ENCODE results near the gene MAPKAP1. TPM values are rescaled to one million over a fixed set of nuclear protein-coding genes. Genes with fewer than 3 reads are reported as not detected.

MAPKAP1 gene
- total RNA-seq, 1 donor from 2014 or later = 127 TPM

DNA sequence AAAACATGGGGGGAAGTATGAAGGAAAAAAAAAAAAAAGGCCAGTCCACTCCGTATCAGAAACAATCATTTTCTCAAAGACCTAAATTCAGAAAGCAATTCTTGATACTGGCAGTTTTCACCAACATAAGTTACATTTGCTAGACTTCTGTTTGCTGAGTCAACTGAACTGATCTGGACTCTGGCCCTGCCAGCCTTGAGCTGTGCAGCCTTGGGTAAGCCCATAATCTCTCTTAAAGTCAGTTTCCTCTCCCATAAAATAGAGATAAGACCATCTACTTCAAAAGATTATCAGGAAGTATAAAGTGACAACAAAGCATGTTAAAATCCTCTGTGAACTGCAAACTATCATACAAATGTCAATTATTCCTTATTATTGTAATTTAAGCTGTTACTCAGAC, 106.8 kb downstream of the MAPKAP1 start:
- Histone ChIP-seq H3K27ac (replicated peaks) (no peak overlapping the region), H3K4me1 (no peaks in the 10 kb centered on the region), H3K27me3 (ENCODE audit: low read depth) (no peaks in the 10 kb centered on the region), H3K4me3 (no peak overlapping the region), H3K9me3 (replicated peaks) (no peaks in the 10 kb centered on the region), H3K36me3 (no peaks in the 10 kb centered on the region)
- intact Hi-C loops (cut with micrococcal nuclease) = no loop called here
- TF ChIP-seq, protein P1, sequence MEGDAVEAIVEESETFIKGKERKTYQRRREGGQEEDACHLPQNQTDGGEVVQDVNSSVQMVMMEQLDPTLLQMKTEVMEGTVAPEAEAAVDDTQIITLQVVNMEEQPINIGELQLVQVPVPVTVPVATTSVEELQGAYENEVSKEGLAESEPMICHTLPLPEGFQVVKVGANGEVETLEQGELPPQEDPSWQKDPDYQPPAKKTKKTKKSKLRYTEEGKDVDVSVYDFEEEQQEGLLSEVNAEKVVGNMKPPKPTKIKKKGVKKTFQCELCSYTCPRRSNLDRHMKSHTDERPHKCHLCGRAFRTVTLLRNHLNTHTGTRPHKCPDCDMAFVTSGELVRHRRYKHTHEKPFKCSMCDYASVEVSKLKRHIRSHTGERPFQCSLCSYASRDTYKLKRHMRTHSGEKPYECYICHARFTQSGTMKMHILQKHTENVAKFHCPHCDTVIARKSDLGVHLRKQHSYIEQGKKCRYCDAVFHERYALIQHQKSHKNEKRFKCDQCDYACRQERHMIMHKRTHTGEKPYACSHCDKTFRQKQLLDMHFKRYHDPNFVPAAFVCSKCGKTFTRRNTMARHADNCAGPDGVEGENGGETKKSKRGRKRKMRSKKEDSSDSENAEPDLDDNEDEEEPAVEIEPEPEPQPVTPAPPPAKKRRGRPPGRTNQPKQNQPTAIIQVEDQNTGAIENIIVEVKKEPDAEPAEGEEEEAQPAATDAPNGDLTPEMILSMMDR (IDR thresholded peaks at IDR 0.05; ENCODE audit: borderline replicate concordance) = no peak
- DNase-seq = no peak

- no peak overlapping the region for H3K27ac ChIP-seq (replicated peaks)
- no peak overlapping the region for H3K4me3 ChIP-seq
- no peak for DNase-seq
- peaks cover 4% of the 10 kb centered on the region for H3K4me1 ChIP-seq
- no peaks in the 10 kb centered on the region for H3K36me3 ChIP-seq
- H3K27me3 ChIP-seq (ENCODE audit: low read depth) = no peaks in the 10 kb centered on the region
- no peaks in the 10 kb centered on the region for H3K9me3 ChIP-seq (replicated peaks)
- intact Hi-C loops (cut with micrococcal nuclease) = no loop called here
- TF ChIP-seq, protein P1 (IDR thresholded peaks at IDR 0.05; ENCODE audit: borderline replicate concordance) = no peak
These were observed 112.8 kb downstream of the MAPKAP1 start for GRCh38 chr9:125594223-125594610.

GRCh38 chr9:125593581-125594222, 113.3 kb downstream of the MAPKAP1 start:
- no peaks in the 10 kb centered on the region for H3K36me3 ChIP-seq
- H3K4me1 ChIP-seq = peaks cover 4% of the 10 kb centered on the region
- H3K4me3 ChIP-seq = no peak overlapping the region
- no peak for DNase-seq
- no peaks in the 10 kb centered on the region for H3K9me3 ChIP-seq (replicated peaks)
- TF ChIP-seq, protein P1 (IDR thresholded peaks at IDR 0.05; ENCODE audit: borderline replicate concordance) = no peak
- H3K27me3 ChIP-seq (ENCODE audit: low read depth) = no peaks in the 10 kb centered on the region
- intact Hi-C loops (cut with micrococcal nuclease) = no loop called here
- H3K27ac ChIP-seq (replicated peaks) = no peak overlapping the region

GRCh38 chr9:125591888-125592287, 115.1 kb downstream of the MAPKAP1 start:
- no peak for DNase-seq
- TF ChIP-seq, protein P1 (IDR thresholded peaks at IDR 0.05; ENCODE audit: borderline replicate concordance) = no peak
- Histone ChIP-seq H3K36me3 (no peaks in the 10 kb centered on the region), H3K27me3 (ENCODE audit: low read depth) (no peaks in the 10 kb centered on the region), H3K27ac (replicated peaks) (no peak overlapping the region), H3K9me3 (replicated peaks) (no peaks in the 10 kb centered on the region), H3K4me1 (peaks cover 4% of the 10 kb centered on the region), H3K4me3 (no peak overlapping the region)
- intact Hi-C loops (cut with micrococcal nuclease) = no loop called here

DNA sequence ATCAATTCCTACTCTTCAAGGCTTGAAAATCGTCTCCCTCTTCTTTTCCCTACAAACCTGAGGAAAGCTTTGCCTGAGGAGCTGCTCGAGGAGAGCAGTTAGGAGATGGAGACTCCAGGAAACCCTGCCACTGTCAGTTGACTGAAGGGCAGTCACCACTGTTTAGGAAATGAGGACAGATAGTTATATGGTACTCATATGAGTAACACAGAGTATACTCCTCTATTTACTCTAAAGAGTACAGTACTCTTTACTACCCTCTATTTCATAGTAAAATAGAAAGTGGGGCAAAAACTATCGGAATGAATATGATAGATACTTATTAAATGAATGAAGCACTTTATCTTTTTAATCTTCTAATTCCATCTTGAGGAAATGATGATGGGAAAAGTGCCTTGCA, 115.8 kb downstream of the MAPKAP1 start:
- Histone ChIP-seq H3K9me3 (replicated peaks) (no peaks in the 10 kb centered on the region), H3K27me3 (ENCODE audit: low read depth) (no peaks in the 10 kb centered on the region), H3K36me3 (no peaks in the 10 kb centered on the region), H3K27ac (replicated peaks) (no peak overlapping the region), H3K4me1 (peaks cover 4% of the 10 kb centered on the region), H3K4me3 (no peak overlapping the region)
- intact Hi-C loops (cut with micrococcal nuclease) = no loop called here
- DNase-seq = no peak
- TF ChIP-seq, protein P1 (IDR thresholded peaks at IDR 0.05; ENCODE audit: borderline replicate concordance) = no peak

All from left ventricle myocardium inferior (tissue), 1 donor.